Glutamatergic neuron (in vitro differentiated cells): ENCODE data around the gene FHL2. TPM values are rescaled to one million over a fixed set of nuclear protein-coding genes. Genes with fewer than 3 reads are reported as not detected.

Source experiments
- DNase-seq: peaks from one replicate; pipeline ENCODE4 v3.0.0; 2022
- H3K27ac Mint-ChIP-seq: one replicate; pipeline ENCODE4 v1.8.0; 2020; ENCODE audit warnings: mild to moderate bottlenecking, mixed read lengths, inconsistent platforms; ENCODE audit not compliant: unreplicated experiment
- H3K27me3 Mint-ChIP-seq: one replicate; pipeline ENCODE4 v1.8.0; 2020; ENCODE audit warnings: mild to moderate bottlenecking, moderate library complexity, mixed read lengths, inconsistent platforms; ENCODE audit not compliant: unreplicated experiment
- H3K36me3 Mint-ChIP-seq: one replicate; pipeline ENCODE4 v1.8.0; 2020; ENCODE audit warnings: mild to moderate bottlenecking, mixed read lengths, inconsistent platforms; ENCODE audit not compliant: unreplicated experiment
- H3K4me1 Mint-ChIP-seq: one replicate; pipeline ENCODE4 v1.8.0; 2020; ENCODE audit warnings: mild to moderate bottlenecking, low read depth, mixed read lengths, inconsistent platforms; ENCODE audit not compliant: unreplicated experiment
- H3K4me3 Mint-ChIP-seq: one replicate; pipeline ENCODE4 v1.8.0; 2020; ENCODE audit warnings: mild to moderate bottlenecking, mixed read lengths, inconsistent platforms; ENCODE audit not compliant: unreplicated experiment
- H3K9me3 Mint-ChIP-seq: one replicate; pipeline ENCODE4 v1.8.0; 2020; ENCODE audit warnings: mild to moderate bottlenecking, moderate library complexity, mixed read lengths, inconsistent platforms; ENCODE audit not compliant: unreplicated experiment
- CTCF ChIP-seq: fragments of 200-600 bp; sonication (generic); IDR thresholded peaks from one replicate; pipeline ENCODE4 v1.5.0; 2021; ENCODE audit not compliant: partially characterized antibody, unreplicated experiment
- total RNA-seq: library from RNA; stranded (reverse); fragmentation: NEBNext Ultra II Directional; extraction: Animal tissue kit (Norgen Biotek cat#: 25700); gene quantifications from one replicate; pipeline ENCODE4 v1.2.1, GENCODE V29; 2021; ENCODE audit not compliant: unreplicated experiment

FHL2 gene
- total RNA-seq, 1 donor from 2014 or later = 3.2 TPM

GRCh38 chr2:105384216-105384615 is 14.6 kb downstream of the FHL2 start:
- H3K36me3 Mint-ChIP-seq = no peaks in the 10 kb centered on the region
- TF ChIP-seq CTCF = no peak

GRCh38 chr2:105383432-105384166 is 15.3 kb downstream of the FHL2 start:
- DNase-seq = no peak
- H3K9me3 Mint-ChIP-seq = no peaks in the 10 kb centered on the region
- H3K4me3 Mint-ChIP-seq = no peak overlapping the region
- no peaks in the 10 kb centered on the region for H3K36me3 Mint-ChIP-seq
- H3K4me1 Mint-ChIP-seq = peaks cover 2% of the 10 kb centered on the region
- H3K27me3 Mint-ChIP-seq = peaks cover 2% of the 10 kb centered on the region
- TF ChIP-seq CTCF = no peak
- H3K27ac Mint-ChIP-seq = no peak overlapping the region

More at GRCh38 chr2:105384216-105384615, 14.6 kb downstream of the FHL2 start:
- DNase-seq = no peak
- H3K4me1 Mint-ChIP-seq = no peaks in the 10 kb centered on the region
- peaks cover 2% of the 10 kb centered on the region for H3K27me3 Mint-ChIP-seq
- no peak overlapping the region for H3K27ac Mint-ChIP-seq
- H3K9me3 Mint-ChIP-seq = no peaks in the 10 kb centered on the region
- H3K4me3 Mint-ChIP-seq = no peak overlapping the region

- peaks cover 5% of the 10 kb centered on the region for H3K4me1 Mint-ChIP-seq
- DNase-seq = no peak
Observed at GRCh38 chr2:105382177-105382576, 16.7 kb downstream of the FHL2 start.

GRCh38 chr2:105381101-105381668 is 17.7 kb downstream of the FHL2 start:
- DNase-seq = no peak
- Mint-ChIP-seq H3K27ac (no peak overlapping the region), H3K4me1 (peaks cover 5% of the 10 kb centered on the region), H3K36me3 (no peaks in the 10 kb centered on the region), H3K27me3 (peaks cover 2% of the 10 kb centered on the region), H3K4me3 (no peak overlapping the region), H3K9me3 (no peaks in the 10 kb centered on the region)
- no peak for TF ChIP-seq CTCF

More at GRCh38 chr2:105382177-105382576, 16.7 kb downstream of the FHL2 start:
- Mint-ChIP-seq H3K27me3 (peaks cover 2% of the 10 kb centered on the region), H3K9me3 (no peaks in the 10 kb centered on the region), H3K27ac (no peak overlapping the region), H3K36me3 (no peaks in the 10 kb centered on the region), H3K4me3 (no peak overlapping the region)
- TF ChIP-seq CTCF = no peak
